HG03060 (cell line): ENCODE results near the gene TREM1.

Source experiments
- ATAC-seq: cut with Tn5 transposase; IDR thresholded peaks from one replicate; pipeline ENCODE4 v1.9.1; 2021; ENCODE audit warnings: low read depth, moderate number of reproducible peaks; ENCODE audit not compliant: unreplicated experiment

The TREM1 gene

GRCh38 chr6:41226752-41227151 lies 59.7 kb downstream of the TREM1 start:
- no peak for ATAC-seq

DNA sequence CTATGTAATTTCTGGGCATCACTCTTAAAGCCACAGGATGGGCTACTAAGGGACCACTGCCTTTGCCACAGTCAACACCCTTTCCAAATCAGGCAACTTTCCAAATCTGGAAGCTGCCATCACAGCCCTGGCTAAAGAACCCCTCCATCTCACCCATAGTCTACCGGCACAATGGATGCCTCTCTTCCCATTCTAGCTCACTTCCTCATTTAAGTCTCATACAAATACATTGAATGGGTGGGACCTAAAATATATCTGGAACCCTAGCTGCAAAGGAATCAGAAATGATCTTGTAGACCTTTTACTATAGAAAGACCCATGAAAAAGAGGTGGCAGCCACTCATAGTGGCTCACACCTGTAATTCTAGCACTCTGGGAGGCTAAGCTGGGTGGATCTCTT lies 61.7 kb downstream of the TREM1 start:
- no peak for ATAC-seq
